GM21423 (cell line): Measurements from ENCODE around the gene SPOCK3.

Experiments
- ATAC-seq: cut with Tn5 transposase; IDR thresholded peaks from one replicate; pipeline ENCODE4 v1.9.1; 2021; ENCODE audit warnings: mild to moderate bottlenecking, moderate library complexity; ENCODE audit not compliant: unreplicated experiment

The SPOCK3 gene

GRCh38 chr4:167049257-167049656 is 185.0 kb downstream of the SPOCK3 start:
- ATAC-seq, result no peak

- no peak for ATAC-seq
Measured at GRCh38 chr4:167041524-167041923, 192.8 kb downstream of the SPOCK3 start.

- ATAC-seq, result no peak
Measured at GRCh38 chr4:167035390-167035789, 198.9 kb downstream of the SPOCK3 start.

GRCh38 chr4:167034983-167035382 is 199.3 kb downstream of the SPOCK3 start:
- no peak for ATAC-seq

- no peak for ATAC-seq
Measured at GRCh38 chr4:167032871-167033270, 201.4 kb downstream of the SPOCK3 start.

- no peak for ATAC-seq
Measured at GRCh38 chr4:167031534-167032156, 202.6 kb downstream of the SPOCK3 start.

GRCh38 chr4:167028976-167029375 is 205.3 kb downstream of the SPOCK3 start:
- ATAC-seq, result no peak

- ATAC-seq, result no peak
Measured at GRCh38 chr4:167025670-167026069, 208.6 kb downstream of the SPOCK3 start.

- ATAC-seq, result no peak
Measured at GRCh38 chr4:167023364-167023925, 210.8 kb downstream of the SPOCK3 start.

GRCh38 chr4:167021545-167022155 is 212.6 kb downstream of the SPOCK3 start:
- ATAC-seq, result peak; percentile 61

- no peak for ATAC-seq
Measured at GRCh38 chr4:167020410-167020809, 213.9 kb downstream of the SPOCK3 start.

- ATAC-seq, result no peak
Measured at GRCh38 chr4:167014944-167015343, 219.3 kb downstream of the SPOCK3 start.

- ATAC-seq, result no peak
Measured at GRCh38 chr4:167003326-167003725, 231.0 kb downstream of the SPOCK3 start.

GRCh38 chr4:167000141-167000852 is 234.0 kb downstream of the SPOCK3 start:
- no peak for ATAC-seq

- ATAC-seq, result no peak
Measured at GRCh38 chr4:166996216-166996615, 238.1 kb downstream of the SPOCK3 start.

- ATAC-seq, result no peak
Measured at GRCh38 chr4:166994686-166995085, 239.6 kb downstream of the SPOCK3 start.

GRCh38 chr4:166991006-166991561 is 243.2 kb downstream of the SPOCK3 start:
- no peak for ATAC-seq

GRCh38 chr4:166989886-166990285 is 244.4 kb downstream of the SPOCK3 start:
- no peak for ATAC-seq

GRCh38 chr4:166987026-166987425 is 247.3 kb downstream of the SPOCK3 start:
- no peak for ATAC-seq

GRCh38 chr4:166981847-166982246 is 252.4 kb downstream of the SPOCK3 start:
- no peak for ATAC-seq

- ATAC-seq, result no peak
Measured at GRCh38 chr4:166980419-166980818, 253.9 kb downstream of the SPOCK3 start.

- no peak for ATAC-seq
Measured at GRCh38 chr4:166977596-166977995, 256.7 kb downstream of the SPOCK3 start.
